HG03135 (cell line): ENCODE data around the gene ZNF532.
"Not testable (repeated sequence)": the region's sequence is repeated elsewhere in the genome, so short reads cannot be mapped to it uniquely, and the experiment has no call there.

Experiments
- ATAC-seq: cut with Tn5 transposase; IDR thresholded peaks from one replicate; pipeline ENCODE4 v1.9.1; 2021; ENCODE audit warnings: mild to moderate bottlenecking, moderate library complexity; ENCODE audit not compliant: unreplicated experiment

The ZNF532 gene

GRCh38 chr18:58864146-58865032 is at the start of gene ZNF532:
Gene ZNF532, plus strand, starts transcription at chr18:58864877. CDS start in a region left out here.
- no peak for ATAC-seq

- ATAC-seq, result no peak
Measured at GRCh38 chr18:58819051-58819450, 45.6 kb upstream of the ZNF532 start.

- ATAC-seq, result no peak
Measured at GRCh38 chr18:58820251-58820650, 44.4 kb upstream of the ZNF532 start.

- no peak for ATAC-seq
Measured at GRCh38 chr18:58822944-58823343, 41.7 kb upstream of the ZNF532 start.

- no peak for ATAC-seq
Measured at GRCh38 chr18:58823412-58823811, 41.3 kb upstream of the ZNF532 start.

- not testable (repeated sequence) for ATAC-seq
Measured at GRCh38 chr18:58826926-58827325, 37.8 kb upstream of the ZNF532 start.

- no peak for ATAC-seq
Measured at GRCh38 chr18:58827428-58827827, 37.2 kb upstream of the ZNF532 start.

GRCh38 chr18:58827886-58828285 is 36.8 kb upstream of the ZNF532 start:
- no peak for ATAC-seq

GRCh38 chr18:58828399-58829121 is 36.1 kb upstream of the ZNF532 start:
- ATAC-seq, result no peak

- ATAC-seq, result no peak
Measured at GRCh38 chr18:58829263-58829662, 35.4 kb upstream of the ZNF532 start.

GRCh38 chr18:58829886-58830285 is 34.8 kb upstream of the ZNF532 start:
- ATAC-seq, result not testable (repeated sequence)

GRCh38 chr18:58831606-58832005 is 33.1 kb upstream of the ZNF532 start:
- ATAC-seq, result no peak

- no peak for ATAC-seq
Measured at GRCh38 chr18:58838165-58838860, 26.4 kb upstream of the ZNF532 start.

- ATAC-seq, result no peak
Measured at GRCh38 chr18:58838946-58839345, 25.7 kb upstream of the ZNF532 start.

GRCh38 chr18:58842978-58843687 is 21.5 kb upstream of the ZNF532 start:
- ATAC-seq, result no peak

GRCh38 chr18:58843688-58844035 is 21.0 kb upstream of the ZNF532 start:
- ATAC-seq, result no peak

GRCh38 chr18:58844871-58845270 is 19.8 kb upstream of the ZNF532 start:
- no peak for ATAC-seq

- ATAC-seq, result no peak
Measured at GRCh38 chr18:58845928-58846724, 18.6 kb upstream of the ZNF532 start.

GRCh38 chr18:58847383-58848071 is 17.1 kb upstream of the ZNF532 start:
- ATAC-seq, result no peak
